Left cardiac atrium (tissue), 4 donors: ENCODE measurements around the gene ISOC2. TPM values are rescaled to one million over a fixed set of nuclear protein-coding genes. Genes with fewer than 3 reads are reported as not detected.
A peak's percentile ranks its signal among the peaks of the same experiment; 100 is the strongest.
"Not testable (repeated sequence)": the region's sequence is repeated elsewhere in the genome, so short reads cannot be mapped to it uniquely, and the experiment has no call there.

ENCODE experiments used
- ATAC-seq, 2 donors: fragments of 200-7000 bp; cut with Tn5 transposase; one replicate each; pipeline ENCODE4 v1.9.1; 2020; ENCODE audit warnings: mild to moderate bottlenecking in 2 of 2, moderate library complexity in 2 of 2
- DNase-seq: peaks from one replicate; pipeline ENCODE4 v3.0.0-alpha.2; 2020
- intact Hi-C, 2 donors: fragments of 100-400 bp; cut with DNase I; formaldehyde crosslinking; loops; one replicate each; pipeline versions ENCODE4 v1.14.1 to v1.15.1; 2022 to 2023
- total RNA-seq, 2 donors: library from RNA; stranded (reverse); fragmentation: NEBNext Ultra II Directional; extraction: Animal tissue kit (Norgen Biotek cat#: 25700); gene quantifications; one replicate each; pipeline ENCODE4 v1.2.1, GENCODE V29; 2021
- donor health status: DM: no; HTN: yes; CAD: no.
- donor health status: DM: no; HTN: yes; CAD: no; lungs with severe emphysema.
- donor health status: DM: yes; HTN: yes; CAD: no.
- donor health status: Dilated cardiomyopathy.

Gene ISOC2
- total RNA-seq, 2 donors from 2014 or later: 58.4 to 60.5 TPM

GRCh38 chr19:55426042-55426441 is 35.4 kb downstream of the ISOC2 start:
- intact Hi-C loops: no loop called here
- no peak for ATAC-seq

GRCh38 chr19:55424518-55424917 is 36.9 kb downstream of the ISOC2 start:
- DNase-seq: no peak
- ATAC-seq: no peak
- intact Hi-C loops: no loop called here

More at GRCh38 chr19:55426042-55426441, 35.4 kb downstream of the ISOC2 start:
- no peak for DNase-seq

GRCh38 chr19:55423225-55424005 is 38.0 kb downstream of the ISOC2 start:
- no peak for DNase-seq
- intact Hi-C loops: no loop called here
- ATAC-seq: no peak

- DNase-seq, ATAC-seq, intact Hi-C loops: not testable (repeated sequence)
These were observed 40.2 kb downstream of the ISOC2 start for GRCh38 chr19:55421281-55421680.

GRCh38 chr19:55419624-55420236 is 41.7 kb downstream of the ISOC2 start:
- no peak for ATAC-seq
- no peak for DNase-seq
- intact Hi-C loops: loop anchor here (2.0 to 10.0 kb wide), 2 partner anchors 275 to 279 kb away; partner anchors contain the start of gene TNNT1 (in 1 of the 2)

- ATAC-seq: no peak
- intact Hi-C loops: loop anchor here (2.0 to 10.0 kb wide), 2 partner anchors 274 to 278 kb away; partner anchors contain the start of gene TNNT1 (in 1 of the 2)
- no peak for DNase-seq
These were observed 42.3 kb downstream of the ISOC2 start for GRCh38 chr19:55419103-55419502.

- intact Hi-C loops: loop anchor here (2.0 to 10.0 kb wide), 2 partner anchors 273 to 277 kb away; partner anchors contain the start of gene TNNT1 (in 1 of the 2)
- peak; percentile 87 to 94 for ATAC-seq
- DNase-seq: peak; percentile 37
These were observed 43.3 kb downstream of the ISOC2 start for GRCh38 chr19:55418185-55418584.

GRCh38 chr19:55410168-55410567 is 51.3 kb downstream of the ISOC2 start:
- ATAC-seq (no peak), DNase-seq (no peak)
- intact Hi-C loops: loop anchor here in 1 of 2 donors (10.0 kb wide), 1 partner anchor 265 kb away; the partner anchor contains the start of gene TNNT1

- intact Hi-C loops, DNase-seq, ATAC-seq: not testable (repeated sequence)
These were observed 52.3 kb downstream of the ISOC2 start for GRCh38 chr19:55409179-55409578.

GRCh38 chr19:55408533-55408872 is 52.9 kb downstream of the ISOC2 start:
- intact Hi-C loops: no loop called here
- no peak for DNase-seq
- ATAC-seq: no peak

GRCh38 chr19:55407800-55408532 is 53.5 kb downstream of the ISOC2 start:
- DNase-seq: peak; percentile 99
- ATAC-seq: peak; percentile 96 to 97
- intact Hi-C loops: no loop called here

- intact Hi-C loops, ATAC-seq, DNase-seq: not testable (repeated sequence)
These were observed 54.0 kb downstream of the ISOC2 start, which contains the start of gene UBE2S for GRCh38 chr19:55407550-55407799. UBE2S (minus strand) TSS chr19:55407788; CDS start chr19:55407589, 199 bp downstream.

GRCh38 chr19:55406826-55407549 is 54.5 kb downstream of the ISOC2 start:
- intact Hi-C loops: no loop called here
- ATAC-seq: peak in 1 of 2 donors; percentile 25
- peak; percentile 58 for DNase-seq

- ATAC-seq (no peak), DNase-seq (no peak)
- intact Hi-C loops: no loop called here
These were observed 55.2 kb downstream of the ISOC2 start for GRCh38 chr19:55406091-55406825.

GRCh38 chr19:55405638-55406037 is 55.8 kb downstream of the ISOC2 start:
- no peak for ATAC-seq
- intact Hi-C loops: no loop called here
- DNase-seq: no peak
